Urinary bladder (tissue), 4 donors: ENCODE data around the gene STC2. TPM values are rescaled to one million over a fixed set of nuclear protein-coding genes. Genes with fewer than 3 reads are reported as not detected.
"Not testable (repeated sequence)": the region's sequence is repeated elsewhere in the genome, so short reads cannot be mapped to it uniquely, and the experiment has no call there.

Experiments
- DNase-seq: peaks from one replicate; pipeline ENCODE4 v3.0.0-alpha.2; 2015; ENCODE audit errors: extremely low spot score
- H3K27ac ChIP-seq: one replicate; pipeline ENCODE4 v1.5.1; 2013; ENCODE audit warnings: low read depth, mild to moderate bottlenecking, moderate library complexity
- H3K36me3 ChIP-seq: one replicate; pipeline ENCODE4 v1.6.1; 2013; ENCODE audit warnings: mild to moderate bottlenecking, moderate library complexity; ENCODE audit not compliant: insufficient read depth
- H3K4me1 ChIP-seq: one replicate; pipeline ENCODE4 v1.6.1; 2013; ENCODE audit warnings: mild to moderate bottlenecking, moderate library complexity; ENCODE audit not compliant: insufficient read depth
- H3K4me3 ChIP-seq: one replicate; pipeline ENCODE4 v1.5.1; 2013; ENCODE audit warnings: low read depth, low read length
- WGBS: extraction: QIAGEN DNeasy Blood & Tissue Kit; methylation state at CpG from one replicate; pipeline ENCODE4 v1.1.7; 2013; 5-methylcytosine and 5-hydroxymethylcytosine counted together
- polyA plus RNA-seq: library from polyadenylated mRNA; stranded (reverse); fragments of 200-250 nt; gene quantifications from one replicate; pipeline ENCODE4 v1.2.3, GENCODE V29; 2013
- total RNA-seq: library from RNA; depleted of rRNA; stranded (reverse); fragments of >200 nt; gene quantifications from one replicate; pipeline ENCODE4 v1.2.3, GENCODE V29; 2014
- donor health status: healthy with polysubstance abuse.
- donor health status: healthy.

STC2 gene
- total and polyA plus RNA-seq, 2 donors: 3.4 to 8.9 TPM

DNA sequence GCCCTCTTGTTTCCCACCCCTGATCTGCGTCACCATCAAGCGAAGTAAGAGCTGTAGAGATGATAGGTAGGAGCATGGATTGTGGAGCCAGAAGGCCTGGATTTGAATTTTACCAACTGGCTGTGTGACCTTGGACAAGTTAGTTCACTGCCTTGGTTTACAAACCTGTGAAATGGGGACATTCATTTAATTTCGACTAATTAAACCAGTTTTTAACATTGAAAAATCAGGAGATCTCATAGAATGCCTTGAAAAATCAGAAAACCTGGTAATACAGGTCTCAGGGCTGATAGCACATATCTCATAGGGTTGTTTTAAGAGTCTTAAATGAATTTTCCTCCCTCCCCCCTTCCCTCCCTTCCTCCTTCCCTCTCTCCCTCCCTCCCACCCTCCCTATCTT, 38.8 kb downstream of the STC2 start:
- H3K36me3 ChIP-seq: no peaks in the 10 kb centered on the region
- H3K4me1 ChIP-seq: no peaks in the 10 kb centered on the region
- no peak overlapping the region for H3K4me3 ChIP-seq
- H3K27ac ChIP-seq: no peak overlapping the region
- WGBS: 74% methylated on average over 3 of the region's 3 CpGs
- DNase-seq: no peak

DNA sequence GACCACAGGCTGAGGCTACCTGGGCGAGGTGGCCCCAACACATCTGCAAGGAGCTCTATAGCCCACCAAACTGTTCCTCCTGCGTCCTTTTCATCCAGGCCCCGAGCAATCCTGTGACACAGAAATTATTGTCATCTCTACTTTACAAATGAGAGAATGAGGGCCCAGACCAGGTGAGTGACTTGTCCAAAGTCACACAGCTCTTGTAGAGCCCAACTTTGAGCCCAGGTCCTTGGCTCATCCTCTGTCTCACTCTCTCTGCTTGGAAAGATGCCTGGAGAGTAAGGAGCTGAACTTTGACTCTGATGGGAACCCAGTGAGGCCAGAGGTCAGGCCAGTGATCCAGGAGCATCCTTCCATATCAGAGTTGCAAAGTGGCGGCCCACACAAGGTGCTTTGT, 39.6 kb downstream of the STC2 start:
- peaks cover under 1% of the 10 kb centered on the region for H3K4me1 ChIP-seq
- no peak overlapping the region for H3K27ac ChIP-seq
- H3K36me3 ChIP-seq: no peaks in the 10 kb centered on the region
- WGBS: 90% methylated on average over 4 of the region's 4 CpGs
- DNase-seq: no peak
- no peak overlapping the region for H3K4me3 ChIP-seq

DNA sequence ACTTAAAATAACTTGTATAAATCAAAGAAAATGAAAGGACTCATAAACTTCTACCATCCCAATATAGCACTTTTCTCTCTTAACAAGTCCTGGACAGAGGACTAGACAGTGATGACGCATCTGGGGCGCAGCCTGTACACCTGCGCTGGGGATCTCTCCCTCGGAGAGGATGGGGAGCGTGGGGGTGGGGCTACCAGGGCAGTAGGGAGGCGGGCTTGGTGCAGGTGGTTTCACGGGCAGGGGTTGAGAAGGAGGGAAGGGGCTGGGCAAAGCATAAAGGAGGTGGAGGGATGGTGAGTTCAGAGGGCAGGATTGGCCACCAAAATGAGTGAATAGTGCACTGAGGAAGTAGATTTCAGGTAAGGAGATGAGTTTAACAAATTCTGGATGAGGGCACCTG, 41.1 kb downstream of the STC2 start:
- WGBS: 47% methylated on average over 7 of the region's 7 CpGs

DNA sequence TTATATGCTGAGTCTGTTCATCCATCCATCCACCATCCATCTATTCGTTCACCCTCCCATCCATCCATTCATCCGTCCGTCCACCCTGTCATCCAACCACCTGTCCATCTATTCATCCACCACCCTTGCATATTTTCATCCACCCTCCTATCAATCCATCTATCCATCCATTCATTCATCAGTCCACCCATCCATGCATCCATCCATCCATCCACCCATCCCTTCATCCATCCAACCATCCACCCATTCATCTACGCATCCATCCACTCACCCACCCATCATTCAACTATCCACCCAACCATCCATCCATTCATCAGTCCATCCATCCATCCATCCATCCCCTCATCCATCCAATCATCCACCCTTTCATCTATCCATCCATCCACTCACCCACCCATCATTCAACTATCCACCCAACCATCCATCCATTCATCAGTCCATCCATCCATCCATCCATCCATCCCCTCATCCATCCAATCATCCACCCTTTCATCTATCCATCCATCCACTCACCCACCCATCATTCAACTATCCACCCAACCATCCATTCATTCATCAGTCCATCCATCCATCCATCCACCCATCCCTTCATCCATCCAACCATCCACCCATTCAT, 43.8 kb downstream of the STC2 start:
- 92% methylated on average over 4 of the region's 4 CpGs for WGBS
- not testable (repeated sequence) for H3K4me1 ChIP-seq, H3K36me3 ChIP-seq, DNase-seq, H3K4me3 ChIP-seq, H3K27ac ChIP-seq

More for the DNA sequence above, 41.1 kb downstream of the STC2 start:
- H3K27ac ChIP-seq: no peak overlapping the region
- no peak for DNase-seq
- H3K36me3 ChIP-seq: no peaks in the 10 kb centered on the region
- H3K4me1 ChIP-seq: peaks cover 2% of the 10 kb centered on the region
- H3K4me3 ChIP-seq: no peak overlapping the region

DNA sequence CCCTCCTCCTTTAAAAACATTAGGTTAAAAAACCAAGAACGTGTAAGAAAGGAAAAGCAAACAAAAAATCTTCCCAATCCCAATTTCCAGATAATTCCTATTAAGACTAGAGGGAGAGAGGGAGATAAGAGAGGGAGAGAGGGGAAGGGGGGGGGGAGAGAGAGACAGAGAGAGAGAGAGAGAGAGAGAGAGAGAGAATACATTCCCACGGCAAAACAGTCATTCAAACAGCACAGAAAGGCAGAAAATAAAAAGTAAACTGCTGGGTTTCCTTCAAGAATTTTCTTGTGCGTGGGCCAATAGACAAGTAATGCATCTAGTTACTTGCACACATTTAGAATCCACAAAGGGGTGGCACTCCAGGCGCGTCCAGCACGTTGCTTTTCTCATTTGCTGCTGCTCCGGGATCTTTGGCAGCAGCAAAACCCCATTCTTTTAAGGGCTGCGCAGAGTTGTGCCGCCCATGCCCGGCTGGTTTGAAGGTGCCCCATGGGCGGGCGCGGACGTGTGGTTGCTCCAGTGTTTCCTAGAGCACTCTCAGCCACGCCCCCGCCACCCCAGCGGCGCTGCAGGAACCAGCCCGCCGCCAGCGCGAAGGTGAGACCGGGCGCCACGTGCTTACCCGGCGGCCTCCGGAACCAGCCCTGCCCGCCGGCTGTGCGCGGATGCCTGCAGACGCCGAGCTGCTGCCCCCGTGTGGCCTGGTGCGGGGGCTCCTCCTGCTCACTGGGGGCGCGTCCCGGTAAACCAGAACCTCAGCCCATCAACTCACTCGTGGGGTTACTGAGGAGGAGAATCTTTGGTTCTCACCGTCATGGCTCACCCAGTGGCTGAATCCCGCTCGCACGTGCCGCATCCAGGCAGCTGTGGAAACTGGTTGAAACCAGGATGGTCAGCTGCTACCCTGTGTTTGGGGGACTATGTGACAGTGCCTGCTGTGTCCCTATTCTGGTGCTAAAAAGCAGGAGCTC, 44.6 kb downstream of the STC2 start:
- no peak overlapping the region for H3K4me3 ChIP-seq
- DNase-seq: peak; percentile 10
- H3K27ac ChIP-seq: no peak overlapping the region
- H3K36me3 ChIP-seq: no peaks in the 10 kb centered on the region
- 3% methylated on average over 45 of the region's 45 CpGs for whole genome bisulfite sequencing
- peaks cover 2% of the 10 kb centered on the region for H3K4me1 ChIP-seq

DNA sequence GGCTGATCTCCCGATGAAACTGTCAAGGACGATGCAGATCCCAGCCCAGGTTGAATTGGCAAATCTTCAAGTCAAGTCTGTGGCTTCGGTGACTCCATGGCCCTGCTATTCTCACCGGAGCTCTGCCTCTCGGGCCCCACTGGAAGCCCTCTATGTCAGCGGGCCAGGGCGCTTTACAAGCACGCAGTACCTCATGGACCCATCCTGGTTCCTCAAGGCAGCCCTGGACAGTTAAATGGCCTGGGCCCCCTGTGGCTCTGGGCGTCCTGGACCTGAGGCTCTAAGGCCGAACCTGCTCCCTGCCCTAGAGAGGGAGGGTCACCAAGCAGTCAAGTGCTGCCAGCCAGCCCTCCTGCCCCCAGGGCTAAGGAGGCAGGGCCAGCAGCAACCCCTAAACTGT, 45.3 kb downstream of the STC2 start:
- Histone ChIP-seq H3K27ac (no peak overlapping the region), H3K36me3 (no peaks in the 10 kb centered on the region), H3K4me3 (no peak overlapping the region), H3K4me1 (peaks cover 2% of the 10 kb centered on the region)
- DNase-seq: no peak
- 82% methylated on average over 10 of the region's 10 CpGs for WGBS

DNA sequence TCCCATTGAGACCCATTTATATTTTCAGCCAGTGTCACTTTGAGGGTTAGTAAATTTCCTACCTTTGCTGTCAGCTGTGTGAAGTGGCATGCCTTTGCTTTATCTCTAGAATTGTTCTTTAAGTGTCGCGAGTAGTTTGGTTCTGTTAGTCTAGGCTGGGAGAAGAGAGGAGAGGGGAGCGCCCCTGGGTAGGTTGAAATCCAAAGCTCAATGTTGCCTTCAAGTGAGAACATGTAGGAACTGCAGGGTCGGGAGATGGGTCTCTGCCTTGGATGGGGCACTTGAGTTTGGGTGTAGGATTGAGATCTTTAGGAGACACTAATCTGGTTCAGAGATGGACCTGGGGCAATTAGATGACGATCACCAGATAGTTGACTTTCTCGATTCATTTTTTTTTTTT, 46.3 kb downstream of the STC2 start:
- DNase-seq: no peak
- Histone ChIP-seq H3K4me1 (peaks cover 2% of the 10 kb centered on the region), H3K36me3 (no peaks in the 10 kb centered on the region), H3K27ac (no peak overlapping the region), H3K4me3 (no peak overlapping the region)
- 24% methylated on average over 6 of the region's 6 CpGs for WGBS

DNA sequence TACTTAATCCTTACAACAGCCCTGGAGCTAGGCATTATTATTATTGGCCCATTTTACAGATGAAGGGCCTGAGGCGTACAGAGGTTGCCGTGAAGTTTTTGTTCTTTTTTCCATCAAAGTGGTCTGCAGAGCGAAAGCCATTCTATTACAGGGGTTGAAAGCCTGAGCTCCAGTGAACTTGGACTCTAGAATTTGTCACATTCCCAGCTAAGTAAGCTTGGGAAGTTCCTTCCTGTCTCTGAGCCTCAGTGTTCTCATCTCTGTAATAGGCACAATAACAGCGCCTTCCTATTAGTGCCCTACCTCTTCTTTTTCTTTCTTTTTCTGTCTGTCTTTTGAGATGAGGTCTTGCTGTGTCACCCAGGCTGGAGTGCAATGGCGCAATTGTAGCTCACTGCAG, 49.0 kb downstream of the STC2 start:
- Histone ChIP-seq H3K36me3 (no peaks in the 10 kb centered on the region), H3K27ac (no peak overlapping the region), H3K4me3 (no peak overlapping the region), H3K4me1 (peaks cover 2% of the 10 kb centered on the region)
- no peak for DNase-seq
- WGBS: 96% methylated on average over 5 of the region's 5 CpGs

DNA sequence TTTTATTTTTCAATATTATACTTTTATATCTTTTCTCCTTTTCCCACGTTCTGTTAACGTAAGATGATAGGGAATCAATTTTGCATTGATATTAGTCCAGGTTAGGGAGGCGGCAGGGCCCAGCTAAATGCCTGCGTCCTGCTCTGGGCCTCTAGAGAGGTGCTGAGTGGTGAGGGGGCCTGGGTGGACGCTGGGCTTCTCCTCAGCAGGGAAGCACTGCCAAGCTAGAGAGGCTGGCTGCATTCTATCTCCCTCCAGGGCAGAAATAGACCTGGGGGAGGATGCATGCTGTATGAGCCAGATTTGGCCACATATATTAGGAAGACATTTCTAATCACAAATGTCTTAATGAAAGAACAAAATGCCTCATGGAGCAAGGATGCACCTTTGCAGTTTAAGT, 49.6 kb downstream of the STC2 start:
- Histone ChIP-seq H3K36me3 (no peaks in the 10 kb centered on the region), H3K27ac (no peak overlapping the region), H3K4me3 (no peak overlapping the region), H3K4me1 (peaks cover 1% of the 10 kb centered on the region)
- DNase-seq: no peak
- WGBS: 70% methylated on average over 5 of the region's 5 CpGs

DNA sequence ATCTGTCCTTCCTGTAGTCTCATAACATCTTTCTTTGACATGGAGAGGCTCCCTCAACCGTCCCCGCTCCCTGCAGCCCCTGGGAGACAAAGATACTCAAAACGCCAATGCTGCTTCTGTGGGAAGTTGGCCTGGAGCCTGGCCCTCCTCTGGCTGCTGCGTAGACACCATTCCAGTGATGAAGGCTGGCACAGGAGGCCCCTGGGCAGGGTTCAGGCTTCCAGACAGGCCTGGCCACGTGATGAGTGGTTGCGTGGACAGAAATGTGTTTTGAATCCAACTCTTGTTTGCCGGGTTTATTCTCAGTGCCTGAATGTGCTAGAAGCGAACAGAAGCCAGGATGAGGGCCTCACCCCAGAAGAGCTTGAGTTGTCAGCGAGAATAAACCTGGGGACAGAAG, 50.0 kb downstream of the STC2 start:
- Histone ChIP-seq H3K27ac (no peak overlapping the region), H3K4me1 (no peaks in the 10 kb centered on the region), H3K36me3 (no peaks in the 10 kb centered on the region), H3K4me3 (no peak overlapping the region)
- 50% methylated on average over 9 of the region's 9 CpGs for WGBS
- no peak for DNase-seq

DNA sequence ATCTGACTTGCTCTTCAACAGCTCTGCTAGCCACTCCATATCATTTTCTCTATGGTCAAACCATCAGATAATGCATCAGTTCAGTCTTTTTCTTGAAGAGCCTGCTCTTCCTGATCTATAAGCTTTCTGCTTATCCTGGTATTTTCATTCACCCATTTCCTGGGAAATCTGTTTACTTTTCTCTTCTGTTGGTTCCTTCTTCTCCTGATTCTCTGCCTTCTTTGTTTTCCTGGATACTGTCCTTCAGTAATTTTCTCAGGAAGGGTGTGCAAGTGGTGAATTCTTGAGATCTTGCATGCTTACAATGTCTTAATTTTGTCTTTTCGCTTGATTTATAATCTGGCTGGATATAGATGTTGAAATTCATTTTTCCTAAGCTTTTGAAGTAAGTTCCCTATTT, 53.4 kb downstream of the STC2 start:
- Histone ChIP-seq H3K4me1 (no peaks in the 10 kb centered on the region), H3K4me3 (no peak overlapping the region), H3K27ac (no peak overlapping the region), H3K36me3 (no peaks in the 10 kb centered on the region)
- DNase-seq: no peak
- WGBS: 88% methylated on average over 1 of the region's 1 CpG

DNA sequence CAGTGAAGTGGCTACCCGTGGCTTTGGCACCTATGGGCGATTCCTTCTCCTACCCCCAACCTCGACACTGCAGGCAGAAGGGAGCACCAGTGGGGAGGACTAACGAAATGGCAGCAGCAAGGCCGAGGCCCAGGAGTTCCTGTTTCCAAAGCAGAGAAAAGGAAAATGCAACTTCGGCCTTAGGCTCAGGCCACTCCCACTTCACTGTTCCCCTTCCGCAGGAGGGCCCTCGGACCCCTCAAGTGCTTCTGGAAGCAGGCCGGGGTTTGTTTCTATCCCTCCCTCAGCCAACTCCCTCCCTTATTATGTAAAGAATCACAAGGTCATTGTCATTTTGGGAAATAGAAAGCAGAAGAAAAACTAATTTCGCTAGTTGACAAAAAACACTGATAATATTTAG, 56.8 kb downstream of the STC2 start:
- 70% methylated on average over 10 of the region's 10 CpGs for WGBS
- DNase-seq: no peak
- Histone ChIP-seq H3K4me1 (no peaks in the 10 kb centered on the region), H3K4me3 (no peak overlapping the region), H3K36me3 (no peaks in the 10 kb centered on the region), H3K27ac (no peak overlapping the region)

DNA sequence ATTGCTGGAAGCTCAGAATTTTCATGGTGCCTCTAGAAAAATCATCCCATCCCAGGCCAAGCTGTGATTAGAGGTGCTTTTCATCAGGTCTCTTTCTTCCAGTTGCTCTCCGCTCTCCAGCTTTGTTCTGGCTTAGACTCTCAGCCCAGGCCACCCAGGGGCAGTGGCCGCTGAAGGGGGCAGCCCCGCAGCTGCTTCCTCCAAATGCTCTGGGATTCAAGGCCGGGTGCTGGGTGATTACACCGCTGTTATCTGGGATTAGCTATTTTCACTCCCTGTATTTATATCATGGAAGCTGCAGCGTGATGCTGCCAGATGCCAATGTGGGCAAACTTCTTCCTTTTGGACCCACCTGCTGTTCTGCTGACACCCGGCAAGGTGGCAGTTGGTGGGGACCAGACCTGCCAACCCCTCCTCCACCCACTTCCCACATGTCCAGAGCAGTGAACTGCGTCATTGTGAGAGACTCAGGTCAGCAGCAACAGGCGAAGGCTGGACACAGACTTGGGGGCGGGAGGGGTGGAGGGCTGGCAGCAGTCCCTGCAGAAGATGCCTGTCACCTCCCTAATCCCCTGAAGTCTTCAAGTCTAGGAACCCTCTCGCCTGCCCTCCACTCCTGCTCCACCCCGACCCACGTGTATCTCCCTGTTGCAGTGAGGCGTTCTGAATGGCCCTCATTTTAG, 59.3 kb downstream of the STC2 start:
- no peak for DNase-seq
- Histone ChIP-seq H3K36me3 (no peaks in the 10 kb centered on the region), H3K4me1 (no peaks in the 10 kb centered on the region), H3K4me3 (no peak overlapping the region), H3K27ac (no peak overlapping the region)
- 37% methylated on average over 14 of the region's 14 CpGs for WGBS

DNA sequence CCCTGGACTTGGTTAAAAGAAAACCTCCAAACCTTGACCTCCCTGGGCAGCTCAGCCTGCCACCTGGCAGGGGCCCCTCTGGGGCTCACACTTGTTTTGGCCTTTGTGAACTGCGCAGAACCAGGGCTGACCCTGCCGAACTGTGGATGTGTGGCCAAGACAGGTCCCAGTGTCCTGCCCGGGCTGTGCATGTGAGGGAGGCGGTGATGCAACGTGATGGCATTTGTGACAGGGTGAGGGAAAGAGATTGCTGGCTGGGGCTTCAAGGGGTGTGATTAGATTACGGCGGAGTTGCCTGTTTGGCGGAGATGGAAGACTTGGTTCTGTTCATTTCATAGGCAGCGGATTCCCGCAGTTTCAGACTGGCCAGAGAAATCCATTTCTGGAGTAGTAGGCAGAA, 62.8 kb downstream of the STC2 start:
- H3K27ac ChIP-seq: no peak overlapping the region
- DNase-seq: no peak
- 38% methylated on average over 10 of the region's 10 CpGs for WGBS

More for the DNA sequence above, 62.8 kb downstream of the STC2 start:
- Histone ChIP-seq H3K36me3 (no peaks in the 10 kb centered on the region), H3K4me3 (no peak overlapping the region), H3K4me1 (no peaks in the 10 kb centered on the region)
